ENCODE results near the gene NOVA1. TPM values are rescaled to one million over a fixed set of nuclear protein-coding genes. Genes with fewer than 3 reads are reported as not detected.

Gene NOVA1
- total and polyA plus RNA-seq, 2 donors (not counting 3 experiments of a cell fraction or from before 2014, with no cell fraction given): 2.7 to 3.3 TPM

- H3K9ac ChIP-seq (replicated peaks; ENCODE audit: extremely low read depth, insufficient read depth, low read length): no peak overlapping the region
- H3K79me2 ChIP-seq (ENCODE audit: control insufficient read depth, insufficient read depth, low read length): no peaks in the 10 kb centered on the region
- CTCF ChIA-PET: no interaction called here
- no peaks in the 10 kb centered on the region for H3K9me3 ChIP-seq (replicated peaks; ENCODE audit: control insufficient read depth, insufficient read depth, low read length)
- intact Hi-C loops (cut with micrococcal nuclease): no loop called here
- H3K4me3 ChIP-seq (replicated peaks in 1 of 3; ENCODE audit: insufficient read depth in 1 of 3, low read depth in 1 of 3, low read length in 3 of 3): no peak overlapping the region
- no TSS peak for BruUV-seq (replicated peaks)
- no peaks in the 10 kb centered on the region for H3K4me1 ChIP-seq (ENCODE audit: control insufficient read depth, extremely low read depth, insufficient read depth, low read length)
- H3K27me3 ChIP-seq (ENCODE audit: control insufficient read depth in 2 of 2, insufficient read depth in 2 of 2, low read length in 2 of 2): peaks cover 0 to 3% of the 10 kb centered on the region in 2 experiments
- no peaks in the 10 kb centered on the region for H3K9me1 ChIP-seq (replicated peaks; ENCODE audit: control insufficient read depth, extremely low read depth, insufficient read depth, low read length)
- no peaks in the 10 kb centered on the region for H3K36me3 ChIP-seq (ENCODE audit: control insufficient read depth in 2 of 2, extremely low read depth in 1 of 2, insufficient read depth in 2 of 2, low read length in 2 of 2)
- no peaks in the 10 kb centered on the region for H4K20me1 ChIP-seq (replicated peaks; ENCODE audit: control insufficient read depth, extremely low read depth, insufficient read depth, low read length)
- POLR2A ChIA-PET: no interaction called here
- DNase-seq (ENCODE audit: low read depth, low spot score) (no peak), FAIRE-seq (peak; percentile 53)
- no peak overlapping the region for H2AFZ ChIP-seq (ENCODE audit: low read depth, low read length)
- TF ChIP-seq FOS (IDR thresholded peaks at IDR 0.05; ENCODE audit: borderline replicate concordance, insufficient read depth, low read length) (no peak), MAX (IDR thresholded peaks at IDR 0.05; ENCODE audit: insufficient read depth, insufficient read length) (no peak), POLR2AphosphoS5 (IDR thresholded peaks at IDR 0.05; ENCODE audit: insufficient read depth, low read depth, low read length) (no peak), GATA2 (IDR thresholded peaks at IDR 0.05; ENCODE audit: insufficient read depth, insufficient read length, low read depth, low read length) (no peak), MYC (IDR thresholded peaks at IDR 0.05; ENCODE audit: low read depth, low read length) (no peak), EZH2 (IDR thresholded peaks at IDR 0.05; ENCODE audit: borderline replicate concordance, low read depth, low read length, severe bottlenecking) (no peak), POLR2A (IDR thresholded peaks at IDR 0.05; ENCODE audit: low read depth, low read length) (no peak), JUN (IDR thresholded peaks at IDR 0.05; ENCODE audit: borderline replicate concordance, insufficient read depth, insufficient read length, low read depth) (no peak)
- TF ChIP-seq, protein P1, sequence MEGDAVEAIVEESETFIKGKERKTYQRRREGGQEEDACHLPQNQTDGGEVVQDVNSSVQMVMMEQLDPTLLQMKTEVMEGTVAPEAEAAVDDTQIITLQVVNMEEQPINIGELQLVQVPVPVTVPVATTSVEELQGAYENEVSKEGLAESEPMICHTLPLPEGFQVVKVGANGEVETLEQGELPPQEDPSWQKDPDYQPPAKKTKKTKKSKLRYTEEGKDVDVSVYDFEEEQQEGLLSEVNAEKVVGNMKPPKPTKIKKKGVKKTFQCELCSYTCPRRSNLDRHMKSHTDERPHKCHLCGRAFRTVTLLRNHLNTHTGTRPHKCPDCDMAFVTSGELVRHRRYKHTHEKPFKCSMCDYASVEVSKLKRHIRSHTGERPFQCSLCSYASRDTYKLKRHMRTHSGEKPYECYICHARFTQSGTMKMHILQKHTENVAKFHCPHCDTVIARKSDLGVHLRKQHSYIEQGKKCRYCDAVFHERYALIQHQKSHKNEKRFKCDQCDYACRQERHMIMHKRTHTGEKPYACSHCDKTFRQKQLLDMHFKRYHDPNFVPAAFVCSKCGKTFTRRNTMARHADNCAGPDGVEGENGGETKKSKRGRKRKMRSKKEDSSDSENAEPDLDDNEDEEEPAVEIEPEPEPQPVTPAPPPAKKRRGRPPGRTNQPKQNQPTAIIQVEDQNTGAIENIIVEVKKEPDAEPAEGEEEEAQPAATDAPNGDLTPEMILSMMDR (IDR thresholded peaks at IDR 0.05; ENCODE audit: extremely low read depth in 1 of 2, insufficient read depth in 1 of 2, low read depth in 1 of 2, low read length in 2 of 2): no peak
- dilution Hi-C loops (cut with MboI; ENCODE audit: extremely low pct_ligation_motif_present, low sequenced_read_pairs): no loop called here
- H3K4me2 ChIP-seq (ENCODE audit: insufficient read depth, low read length): no peak overlapping the region
- H3K27ac ChIP-seq (ENCODE audit: insufficient read depth, low read depth, low read length): no peak overlapping the region
These were observed 194.1 kb downstream of the NOVA1 start for GRCh38 chr14:26403760-26404159.

All from endothelial cell of umbilical vein (primary cell).